ENCODE data around the gene ZNF827. TPM values are rescaled to one million over a fixed set of nuclear protein-coding genes. Genes with fewer than 3 reads are reported as not detected.

ZNF827 gene
- 10 to 100 TPM; 13.6 to 14.8 TPM for total RNA-seq

- H3K27me3 Mint-ChIP-seq (ENCODE audit: low read depth), result peaks cover 5% of the 10 kb centered on the region
- H3K9me3 Mint-ChIP-seq (ENCODE audit: insufficient read depth), result no peaks in the 10 kb centered on the region
- H3K27ac Mint-ChIP-seq, result peak within 1 kb of the TSS; percentile 97
- peak; percentile 83 for DNase-seq
- peaks cover 8% of the 10 kb centered on the region for H3K36me3 Mint-ChIP-seq (ENCODE audit: low read depth)
- H3K4me3 Mint-ChIP-seq, result peak within 1 kb of the TSS; percentile 99
- ATAC-seq, result peak; percentile 56
- H3K4me1 Mint-ChIP-seq (ENCODE audit: low read depth), result peaks cover 28% of the 10 kb centered on the region
- CTCF ChIA-PET, result interaction anchor here (0.7 to 2.2 kb wide), 6 partner anchors 9 to 322 kb away, joined by 3 to 6 read pairs (median 4); no protein-coding TSS in a partner anchor
- POLR2A ChIA-PET, result interaction anchor here (0.6 to 0.9 kb wide), 7 partner anchors 12 to 507 kb away, joined by 3 to 4 read pairs (median 3); no protein-coding TSS in a partner anchor
Measured at GRCh38 chr4:145938618-145939440, at the start of gene ZNF827. TSS of gene ZNF827 (minus strand) at chr4:145938823. CDS start at chr4:145938407, 416 bp downstream.

GRCh38 chr4:145984563-145984962 is 45.9 kb upstream of the ZNF827 start:
- ChIA-PET CTCF (no interaction called here), POLR2A (no interaction called here)
- H3K4me1 Mint-ChIP-seq (ENCODE audit: low read depth), result no peaks in the 10 kb centered on the region
- ATAC-seq (no peak), DNase-seq (no peak)
- H3K27ac Mint-ChIP-seq, result no peak overlapping the region
- H3K27me3 Mint-ChIP-seq (ENCODE audit: low read depth), result no peaks in the 10 kb centered on the region
- H3K36me3 Mint-ChIP-seq (ENCODE audit: low read depth), result no peaks in the 10 kb centered on the region
- no peak overlapping the region for H3K4me3 Mint-ChIP-seq
- H3K9me3 Mint-ChIP-seq (ENCODE audit: insufficient read depth), result no peaks in the 10 kb centered on the region

GRCh38 chr4:145982791-145983190 is 44.2 kb upstream of the ZNF827 start:
- ATAC-seq (no peak), DNase-seq (no peak)
- ChIA-PET POLR2A (no interaction called here), CTCF (no interaction called here)
- Mint-ChIP-seq H3K4me1 (ENCODE audit: low read depth) (no peaks in the 10 kb centered on the region), H3K36me3 (ENCODE audit: low read depth) (no peaks in the 10 kb centered on the region), H3K4me3 (no peak overlapping the region), H3K27ac (no peak overlapping the region), H3K9me3 (ENCODE audit: insufficient read depth) (no peaks in the 10 kb centered on the region), H3K27me3 (ENCODE audit: low read depth) (no peaks in the 10 kb centered on the region)

- no peak overlapping the region for H3K4me3 Mint-ChIP-seq
- no peaks in the 10 kb centered on the region for H3K4me1 Mint-ChIP-seq (ENCODE audit: low read depth)
- DNase-seq (no peak), ATAC-seq (no peak)
- H3K9me3 Mint-ChIP-seq (ENCODE audit: insufficient read depth), result no peaks in the 10 kb centered on the region
- POLR2A ChIA-PET, result no interaction called here
- CTCF ChIA-PET, result no interaction called here
- H3K27me3 Mint-ChIP-seq (ENCODE audit: low read depth), result peaks cover 9% of the 10 kb centered on the region
- H3K36me3 Mint-ChIP-seq (ENCODE audit: low read depth), result no peaks in the 10 kb centered on the region
- H3K27ac Mint-ChIP-seq, result no peak overlapping the region
Measured at GRCh38 chr4:145979160-145979559, 40.5 kb upstream of the ZNF827 start.

GRCh38 chr4:145976680-145977079 is 38.1 kb upstream of the ZNF827 start:
- Mint-ChIP-seq H3K36me3 (ENCODE audit: low read depth) (no peaks in the 10 kb centered on the region), H3K9me3 (ENCODE audit: insufficient read depth) (no peaks in the 10 kb centered on the region), H3K4me3 (no peak overlapping the region), H3K4me1 (ENCODE audit: low read depth) (no peaks in the 10 kb centered on the region), H3K27me3 (ENCODE audit: low read depth) (peaks cover 13% of the 10 kb centered on the region), H3K27ac (no peak overlapping the region)
- DNase-seq (no peak), ATAC-seq (no peak)
- POLR2A ChIA-PET, result no interaction called here
- CTCF ChIA-PET, result no interaction called here

GRCh38 chr4:145960012-145960411 is 21.4 kb upstream of the ZNF827 start:
- peaks cover 17% of the 10 kb centered on the region for H3K27me3 Mint-ChIP-seq (ENCODE audit: low read depth)
- H3K4me3 Mint-ChIP-seq, result no peak overlapping the region
- CTCF ChIA-PET, result no interaction called here
- no peak for ATAC-seq
- H3K27ac Mint-ChIP-seq, result no peak overlapping the region
- POLR2A ChIA-PET, result no interaction called here
- no peak for DNase-seq
- no peaks in the 10 kb centered on the region for H3K9me3 Mint-ChIP-seq (ENCODE audit: insufficient read depth)
- H3K4me1 Mint-ChIP-seq (ENCODE audit: low read depth), result no peaks in the 10 kb centered on the region
- H3K36me3 Mint-ChIP-seq (ENCODE audit: low read depth), result no peaks in the 10 kb centered on the region

- Mint-ChIP-seq H3K36me3 (ENCODE audit: low read depth) (no peaks in the 10 kb centered on the region), H3K4me1 (ENCODE audit: low read depth) (no peaks in the 10 kb centered on the region), H3K27me3 (ENCODE audit: low read depth) (peaks cover 9% of the 10 kb centered on the region), H3K4me3 (no peak overlapping the region), H3K27ac (no peak overlapping the region), H3K9me3 (ENCODE audit: insufficient read depth) (no peaks in the 10 kb centered on the region)
- ATAC-seq (no peak), DNase-seq (no peak)
- POLR2A ChIA-PET, result no interaction called here
- CTCF ChIA-PET, result no interaction called here
Measured at GRCh38 chr4:145957302-145957701, 18.7 kb upstream of the ZNF827 start.

- H3K27ac Mint-ChIP-seq, result no peak overlapping the region
- no peaks in the 10 kb centered on the region for H3K9me3 Mint-ChIP-seq (ENCODE audit: insufficient read depth)
- DNase-seq (peak; percentile 51), ATAC-seq (peak; percentile 57)
- H3K27me3 Mint-ChIP-seq (ENCODE audit: low read depth), result peaks cover 9% of the 10 kb centered on the region
- no peaks in the 10 kb centered on the region for H3K4me1 Mint-ChIP-seq (ENCODE audit: low read depth)
- no peak overlapping the region for H3K4me3 Mint-ChIP-seq
- CTCF ChIA-PET, result interaction anchor here (0.7 to 2.4 kb wide), 6 partner anchors 11 to 371 kb away, joined by 3 to 15 read pairs (median 3); no protein-coding TSS in a partner anchor
- H3K36me3 Mint-ChIP-seq (ENCODE audit: low read depth), result no peaks in the 10 kb centered on the region
- POLR2A ChIA-PET, result no interaction called here
Measured at GRCh38 chr4:145956288-145956890, 17.8 kb upstream of the ZNF827 start.

- ATAC-seq (no peak), DNase-seq (no peak)
- Mint-ChIP-seq H3K27ac (no peak overlapping the region), H3K4me1 (ENCODE audit: low read depth) (no peaks in the 10 kb centered on the region), H3K27me3 (ENCODE audit: low read depth) (peaks cover 14% of the 10 kb centered on the region), H3K4me3 (no peak overlapping the region), H3K36me3 (ENCODE audit: low read depth) (no peaks in the 10 kb centered on the region), H3K9me3 (ENCODE audit: insufficient read depth) (no peaks in the 10 kb centered on the region)
- ChIA-PET CTCF (interaction anchor here (2.4 kb wide), 1 partner anchor 10 kb away, joined by 15 read pairs; no protein-coding TSS in a partner anchor), POLR2A (no interaction called here)
Measured at GRCh38 chr4:145954924-145955339, 16.3 kb upstream of the ZNF827 start.

GRCh38 chr4:145951931-145952330 is 13.3 kb upstream of the ZNF827 start:
- ATAC-seq (no peak), DNase-seq (no peak)
- Mint-ChIP-seq H3K4me1 (ENCODE audit: low read depth) (no peaks in the 10 kb centered on the region), H3K27me3 (ENCODE audit: low read depth) (peaks cover 20% of the 10 kb centered on the region), H3K9me3 (ENCODE audit: insufficient read depth) (no peaks in the 10 kb centered on the region), H3K36me3 (ENCODE audit: low read depth) (no peaks in the 10 kb centered on the region), H3K27ac (no peak overlapping the region), H3K4me3 (no peak overlapping the region)
- ChIA-PET POLR2A (interaction anchor here (0.6 to 1.0 kb wide), 2 partner anchors 13 to 16 kb away, joined by 3 to 4 read pairs; partner anchors contain the start of gene ZNF827), CTCF (interaction anchor here (1.0 to 1.9 kb wide), 3 partner anchors 9 to 25 kb away, joined by 3 to 5 read pairs (median 4); no protein-coding TSS in a partner anchor)

- no peaks in the 10 kb centered on the region for H3K4me1 Mint-ChIP-seq (ENCODE audit: low read depth)
- ChIA-PET POLR2A (no interaction called here), CTCF (interaction anchor here (0.7 to 2.0 kb wide), 2 partner anchors 10 to 67 kb away, joined by 3 to 15 read pairs; no protein-coding TSS in a partner anchor)
- DNase-seq (no peak), ATAC-seq (no peak)
- H3K4me3 Mint-ChIP-seq, result no peak overlapping the region
- H3K36me3 Mint-ChIP-seq (ENCODE audit: low read depth), result no peaks in the 10 kb centered on the region
- H3K27ac Mint-ChIP-seq, result no peak overlapping the region
- H3K27me3 Mint-ChIP-seq (ENCODE audit: low read depth), result peaks cover 31% of the 10 kb centered on the region
- no peaks in the 10 kb centered on the region for H3K9me3 Mint-ChIP-seq (ENCODE audit: insufficient read depth)
Measured at GRCh38 chr4:145945431-145946155, 7.0 kb upstream of the ZNF827 start.
